Naive thymus-derived CD4-positive, alpha-beta T cell (primary cell): ENCODE data around the gene TATDN2. TPM values are rescaled to one million over a fixed set of nuclear protein-coding genes. Genes with fewer than 3 reads are reported as not detected.
A peak's percentile ranks its signal among the peaks of the same experiment; 100 is the strongest.

Experiments used
- ATAC-seq: fragments of 150-1000 bp; cut with Tn5 transposase; 2 replicates; pipeline ENCODE4 v1.10.0; 2021; ENCODE audit warnings: mild to moderate bottlenecking, moderate library complexity
- CTCF ChIA-PET: fragments of 350-600 bp; sonication (Branson Sonifier 250); formaldehyde crosslinking; loops from one replicate; lab custom pipeline; 2021; ENCODE audit warnings: antibody characterized with exemption; lab: Charles Lee
- POLR2A ChIA-PET: fragments of 350-600 bp; sonication (Branson Sonifier 250); formaldehyde crosslinking; loops from one replicate; lab custom pipeline; 2021; ENCODE audit warnings: antibody characterized with exemption, inconsistent platforms; lab: Charles Lee
- DNase-seq, 9 donors: peaks; one replicate each; pipeline versions ENCODE4 v3.0.0 to v3.0.0-alpha.2; 2020 to 2022; ENCODE audit warnings: mixed read lengths in 1 of 9
- H3K27ac ChIP-seq: one replicate; pipeline ENCODE4 v1.7.0; 2013; ENCODE audit warnings: mild to moderate bottlenecking, low read depth, low read length, moderate library complexity
- H3K27me3 ChIP-seq, 2 donors: one replicate each; pipeline ENCODE4 v1.7.0; 2013; ENCODE audit warnings: low read length in 2 of 2, mild to moderate bottlenecking in 2 of 2, moderate library complexity in 2 of 2; ENCODE audit not compliant: control insufficient read depth in 2 of 2, insufficient read depth in 2 of 2
- H3K36me3 ChIP-seq, 3 experiments: 1 replicate in 2 of 3; 2 replicates in 1 of 3; pipeline ENCODE4 v1.7.0; 2013; ENCODE audit warnings: low read length in 3 of 3, mild to moderate bottlenecking in 3 of 3, moderate library complexity in 1 of 3; ENCODE audit not compliant: insufficient read depth in 3 of 3, control insufficient read depth in 2 of 3
- H3K4me1 ChIP-seq, 2 donors: one replicate each; pipeline ENCODE4 v1.7.0; 2013; ENCODE audit warnings: low read length in 2 of 2, mild to moderate bottlenecking in 2 of 2, moderate library complexity in 1 of 2; ENCODE audit not compliant: control insufficient read depth in 2 of 2, insufficient read depth in 2 of 2
- H3K4me3 ChIP-seq: 2 replicates; pipeline ENCODE4 v1.7.0; 2013; ENCODE audit warnings: mild to moderate bottlenecking, low read length
- H3K9me3 ChIP-seq, 3 experiments: 1 replicate in 2 of 3; 2 replicates in 1 of 3; pipeline ENCODE4 v1.7.0; 2013; ENCODE audit warnings: low read length in 3 of 3; ENCODE audit not compliant: control insufficient read depth in 2 of 3
- H3K27ac Mint-ChIP-seq, 9 donors: one replicate each; pipeline ENCODE4 v1.8.0; 2020 to 2022; ENCODE audit warnings: mixed read lengths in 9 of 9, mild to moderate bottlenecking in 8 of 9, moderate library complexity in 5 of 9, inconsistent platforms in 2 of 9
- H3K27me3 Mint-ChIP-seq, 5 donors: one replicate each; pipeline ENCODE4 v1.8.0; 2021 to 2022; ENCODE audit warnings: mixed read lengths in 5 of 5, mild to moderate bottlenecking in 1 of 5
- H3K36me3 Mint-ChIP-seq, 5 donors: one replicate each; pipeline ENCODE4 v1.8.0; 2020 to 2022; ENCODE audit warnings: mixed read lengths in 5 of 5, mild to moderate bottlenecking in 3 of 5, inconsistent platforms in 1 of 5
- H3K4me1 Mint-ChIP-seq, 7 donors: one replicate each; pipeline ENCODE4 v1.8.0; 2020 to 2022; ENCODE audit warnings: mixed read lengths in 7 of 7, mild to moderate bottlenecking in 3 of 7, inconsistent platforms in 1 of 7
- H3K4me3 Mint-ChIP-seq, 10 donors: one replicate each; pipeline ENCODE4 v1.8.0; 2020 to 2022; ENCODE audit warnings: mild to moderate bottlenecking in 10 of 10, mixed read lengths in 10 of 10, moderate library complexity in 6 of 10, inconsistent platforms in 2 of 10
- H3K9me3 Mint-ChIP-seq, 11 donors: one replicate each; pipeline ENCODE4 v1.8.0; 2020 to 2022; ENCODE audit warnings: mixed read lengths in 11 of 11, mild to moderate bottlenecking in 4 of 11, inconsistent platforms in 1 of 11, moderate library complexity in 1 of 11
- intact Hi-C, 2 donors: fragments of 100-400 bp; cut with micrococcal nuclease; formaldehyde crosslinking; loops; one replicate each; pipeline ENCODE4 v1.15.1; 2023
- polyA plus RNA-seq, 2 donors: library from polyadenylated mRNA; unstranded; fragments of 300-500 nt; fragmentation: Illumina TruSeq; gene quantifications; one replicate each; pipeline ENCODE4 v1.2.3, GENCODE V29; 2021
- total RNA-seq, 6 experiments: library from RNA in 5 of 6; stranded (reverse) in 5 of 6; gene quantifications; 1 replicate in 5 of 6; 2 replicates in 1 of 6; pipeline ENCODE4 v1.2.3 and lab custom pipeline; 2021 to 2026

Gene TATDN2
- total and polyA plus RNA-seq, 7 experiments from 2014 or later = 12.9 to 88.8 (median 68.7) TPM

DNA sequence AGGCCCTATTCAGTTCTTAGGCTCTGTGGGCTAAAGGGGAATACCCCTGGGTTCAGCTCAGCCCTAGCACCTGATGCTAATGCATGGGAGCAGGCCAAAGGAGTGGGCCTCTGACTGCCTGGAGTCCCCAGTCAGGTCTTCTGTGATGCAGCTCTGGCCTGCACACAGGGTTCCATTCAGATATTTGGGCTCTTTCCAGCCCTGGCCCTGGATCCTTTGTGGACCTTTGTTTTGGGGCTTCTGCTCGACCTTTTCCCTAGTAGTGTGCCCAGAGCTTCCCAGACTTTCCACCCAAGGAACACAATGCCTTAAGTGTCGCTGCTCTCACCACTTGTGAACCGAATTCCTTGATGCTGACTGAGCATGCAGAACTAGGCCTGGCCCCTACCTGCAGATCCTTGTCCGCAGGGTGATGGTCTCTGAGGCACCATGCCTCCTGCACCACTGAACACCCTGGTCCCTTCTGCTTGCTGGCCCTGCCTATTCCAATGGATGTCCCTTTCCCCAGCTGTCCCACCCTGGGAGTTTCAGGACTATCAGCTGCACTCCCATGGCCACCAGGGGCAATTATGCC, 67.6 kb downstream of the TATDN2 start:
- H3K36me3 Mint-ChIP-seq = peaks cover 2 to 30% (median 7%) of the 10 kb centered on the region in 5 donors
- ChIA-PET POLR2A (interaction anchor here (0.6 kb wide), 1 partner anchor 275 kb away, joined by 3 read pairs; no protein-coding TSS in a partner anchor), CTCF (interaction anchor here (0.5 kb wide), 1 partner anchor 8 kb away, joined by 3 read pairs; no protein-coding TSS in a partner anchor)
- no peaks in the 10 kb centered on the region for H3K27me3 Mint-ChIP-seq
- ATAC-seq (no peak), DNase-seq (no peak)
- Histone ChIP-seq H3K4me3 (no peak overlapping the region), H3K4me1 (peaks cover 12 to 22% of the 10 kb centered on the region in 2 donors), H3K9me3 (no peaks in the 10 kb centered on the region), H3K27ac (peak overlapping the region; percentile 22), H3K36me3 (peaks cover 18 to 79% (median 40%) of the 10 kb centered on the region in 3 experiments), H3K27me3 (no peaks in the 10 kb centered on the region)
- H3K4me3 Mint-ChIP-seq = no peak overlapping the region
- H3K4me1 Mint-ChIP-seq = peaks cover 10 to 35% (median 27%) of the 10 kb centered on the region in 7 donors
- intact Hi-C loops = no loop called here
- peak overlapping the region in 1 of 9 donors; percentile 28 for H3K27ac Mint-ChIP-seq
- H3K9me3 Mint-ChIP-seq = no peaks in the 10 kb centered on the region

DNA sequence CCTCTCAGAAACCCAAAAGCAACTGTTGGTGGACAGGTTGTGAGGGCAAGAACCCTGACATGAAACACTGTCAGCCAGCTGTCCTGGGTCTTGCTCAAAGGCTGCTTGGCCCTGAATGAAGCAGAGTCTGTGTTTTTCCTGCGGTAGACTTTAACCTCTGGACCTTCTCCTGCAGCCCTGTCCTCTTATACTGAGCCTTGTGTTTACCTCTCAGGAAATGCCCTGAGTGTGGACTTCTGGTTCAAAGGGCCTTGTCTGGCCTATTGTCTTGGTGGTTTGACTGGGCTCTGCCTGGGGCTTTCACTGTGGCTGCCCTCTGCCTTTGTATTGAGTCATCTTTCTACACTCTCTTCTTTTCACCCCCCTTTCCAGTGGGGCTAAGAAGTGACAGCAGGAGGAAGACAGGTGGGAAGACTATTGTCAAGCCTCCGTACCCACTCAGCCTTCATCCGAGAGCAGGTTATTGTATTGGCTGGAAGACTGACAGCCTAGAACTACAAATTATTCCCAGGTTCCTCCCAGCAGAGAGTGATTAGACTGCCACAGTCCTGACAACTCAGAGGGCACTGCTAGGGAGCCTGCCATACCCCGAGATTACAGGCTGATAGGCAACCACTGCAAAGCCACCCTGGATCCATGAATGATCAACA, 69.2 kb downstream of the TATDN2 start:
- no peaks in the 10 kb centered on the region for H3K27me3 Mint-ChIP-seq
- peak overlapping the region in 2 of 10 donors; percentile 19 to 43 for H3K4me3 Mint-ChIP-seq
- peaks cover 0 to 21% (median 7%) of the 10 kb centered on the region in 5 donors for H3K36me3 Mint-ChIP-seq
- H3K9me3 Mint-ChIP-seq = no peaks in the 10 kb centered on the region
- CTCF ChIA-PET = no interaction called here
- Histone ChIP-seq H3K27me3 (no peaks in the 10 kb centered on the region), H3K4me1 (peaks cover 12 to 22% of the 10 kb centered on the region in 2 donors), H3K27ac (no peak overlapping the region), H3K4me3 (no peak overlapping the region), H3K9me3 (no peaks in the 10 kb centered on the region), H3K36me3 (peaks cover 8 to 65% (median 35%) of the 10 kb centered on the region in 3 experiments)
- H3K4me1 Mint-ChIP-seq = peaks cover 5 to 44% (median 34%) of the 10 kb centered on the region in 7 donors
- DNase-seq = no peak
- ATAC-seq = no peak
- POLR2A ChIA-PET = no interaction called here
- H3K27ac Mint-ChIP-seq = peak overlapping the region in 2 of 9 donors; percentile 12 to 56
- intact Hi-C loops = no loop called here

DNA sequence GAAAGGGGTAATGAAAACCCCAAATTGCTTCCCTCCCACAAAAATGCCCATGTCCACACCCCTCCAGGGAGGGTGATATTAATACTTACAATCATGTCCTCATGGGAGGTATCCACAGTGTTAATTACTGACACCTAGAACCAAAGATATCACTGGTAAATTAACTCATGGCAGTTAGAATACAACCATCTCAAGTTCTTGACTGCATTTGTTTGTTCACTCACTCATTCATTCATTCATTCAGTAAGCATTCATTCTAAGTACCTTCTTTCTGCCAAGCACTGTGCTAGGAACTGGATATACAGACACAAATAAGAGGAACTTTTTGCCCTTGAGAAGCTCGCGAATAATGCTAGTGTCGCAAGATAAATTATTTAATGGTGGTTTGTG, 69.7 kb downstream of the TATDN2 start:
- H3K4me1 Mint-ChIP-seq = peaks cover 5 to 44% (median 34%) of the 10 kb centered on the region in 7 donors
- H3K36me3 Mint-ChIP-seq = peaks cover 0 to 21% (median 7%) of the 10 kb centered on the region in 5 donors
- Histone ChIP-seq H3K27ac (no peak overlapping the region), H3K4me3 (no peak overlapping the region), H3K9me3 (no peaks in the 10 kb centered on the region), H3K27me3 (no peaks in the 10 kb centered on the region), H3K4me1 (peaks cover 12 to 22% of the 10 kb centered on the region in 2 donors), H3K36me3 (peaks cover 8 to 60% (median 30%) of the 10 kb centered on the region in 3 experiments)
- peak overlapping the region in 2 of 9 donors; percentile 67 to 71 for H3K27ac Mint-ChIP-seq
- DNase-seq (no peak), ATAC-seq (no peak)
- POLR2A ChIA-PET = no interaction called here
- H3K9me3 Mint-ChIP-seq = no peaks in the 10 kb centered on the region
- CTCF ChIA-PET = no interaction called here
- intact Hi-C loops = no loop called here
- H3K27me3 Mint-ChIP-seq = no peaks in the 10 kb centered on the region
- peak overlapping the region in 6 of 10 donors; percentile 33 to 63 (median 50) for H3K4me3 Mint-ChIP-seq

DNA sequence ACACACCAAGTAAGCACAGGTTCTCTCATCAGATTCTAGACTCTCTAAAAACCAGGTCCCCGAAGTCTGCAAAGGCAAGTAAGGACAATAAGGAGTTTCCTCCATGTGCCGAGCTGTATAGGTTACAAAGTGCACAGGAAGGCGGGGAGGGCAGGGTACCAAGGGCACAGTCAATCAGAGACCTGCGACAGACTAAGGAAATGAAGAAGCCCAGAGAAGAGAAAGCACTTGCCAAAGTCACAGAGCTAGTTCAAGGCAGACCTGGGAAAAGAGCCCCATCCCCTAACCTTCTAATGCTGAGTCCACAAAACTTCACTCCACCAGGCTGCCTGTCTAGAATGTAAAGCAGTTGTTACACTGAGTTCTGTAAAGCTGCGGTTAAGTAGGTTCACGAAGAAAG, 71.0 kb downstream of the TATDN2 start:
- DNase-seq (no peak), ATAC-seq (no peak)
- H3K27ac Mint-ChIP-seq = peak overlapping the region in 8 of 9 donors; percentile 62 to 88 (median 74)
- intact Hi-C loops = no loop called here
- peak overlapping the region; percentile 65 to 97 (median 78) for H3K4me3 Mint-ChIP-seq
- ChIA-PET POLR2A (no interaction called here), CTCF (no interaction called here)
- Histone ChIP-seq H3K36me3 (peaks cover 6 to 47% (median 25%) of the 10 kb centered on the region in 3 experiments), H3K4me1 (peaks cover 12 to 22% of the 10 kb centered on the region in 2 donors), H3K27me3 (no peaks in the 10 kb centered on the region), H3K9me3 (no peaks in the 10 kb centered on the region), H3K27ac (peak overlapping the region; percentile 94), H3K4me3 (no peak overlapping the region)
- H3K36me3 Mint-ChIP-seq = peaks cover 0 to 15% (median 4%) of the 10 kb centered on the region in 5 donors
- peaks cover 0 to 1% (median 0%) of the 10 kb centered on the region in 5 donors for H3K27me3 Mint-ChIP-seq
- peaks cover 5 to 44% (median 30%) of the 10 kb centered on the region in 7 donors for H3K4me1 Mint-ChIP-seq
- no peaks in the 10 kb centered on the region for H3K9me3 Mint-ChIP-seq

DNA sequence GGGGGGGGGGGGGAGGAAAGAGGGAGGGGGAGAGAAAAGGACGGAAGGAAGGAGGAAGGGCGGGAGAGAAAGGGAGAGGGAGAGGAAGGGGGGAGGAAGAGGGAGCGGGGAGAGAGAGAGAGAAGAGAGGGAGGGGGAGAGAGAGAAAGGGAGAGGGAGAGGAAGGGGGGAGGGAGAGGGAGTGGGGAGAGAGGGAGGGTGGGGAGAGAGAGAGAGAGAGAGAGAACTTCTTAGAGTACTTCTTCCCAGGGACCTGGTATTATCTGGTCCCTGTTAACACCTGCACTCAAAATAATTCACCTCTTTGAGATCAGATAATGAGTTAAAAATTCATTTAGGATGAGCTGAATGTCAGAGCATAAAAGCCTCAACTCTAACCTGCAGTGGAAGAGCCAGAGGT, 71.5 kb downstream of the TATDN2 start:
- intact Hi-C loops = loop anchor here (2.0 to 10.0 kb wide), 6 partner anchors 58 to 965 kb away; partner anchors contain the start of genes RPUSD3 (in 1 of the 2) and TATDN2 (in 1 of the 2)

DNA sequence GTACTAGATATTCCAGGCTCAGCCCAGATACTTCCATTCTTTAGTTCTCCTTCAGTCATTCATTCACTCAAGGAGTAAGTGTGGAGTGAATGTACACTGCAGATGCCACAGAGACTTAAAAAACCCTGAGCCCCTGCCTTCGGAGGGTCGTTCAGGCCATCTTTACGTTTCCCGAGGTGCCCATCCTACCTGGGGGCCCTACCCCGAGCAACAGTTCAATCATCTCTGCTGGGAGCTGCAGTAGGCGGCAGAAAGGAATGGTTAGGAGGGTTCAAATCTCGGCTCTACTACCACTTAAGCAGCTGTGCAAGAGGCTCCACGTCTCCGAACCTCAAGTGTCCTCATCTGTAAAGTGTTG, 72.0 kb downstream of the TATDN2 start:
- H3K27ac ChIP-seq = peak overlapping the region; percentile 94
- no peaks in the 10 kb centered on the region for H3K9me3 ChIP-seq
- H3K36me3 Mint-ChIP-seq = peaks cover 0 to 8% (median 0%) of the 10 kb centered on the region in 5 donors
- H3K4me3 ChIP-seq = peak overlapping the region; percentile 96
- peaks cover 5 to 44% (median 30%) of the 10 kb centered on the region in 7 donors for H3K4me1 Mint-ChIP-seq
- no peak for ATAC-seq
- no peak for DNase-seq
- peak overlapping the region; percentile 85 to 97 (median 92) for H3K4me3 Mint-ChIP-seq
- peaks cover 0 to 11% (median 0%) of the 10 kb centered on the region in 5 donors for H3K27me3 Mint-ChIP-seq
- H3K9me3 Mint-ChIP-seq = no peaks in the 10 kb centered on the region
- ChIA-PET CTCF (interaction anchor here (0.8 to 1.2 kb wide), 2 partner anchors 134 to 418 kb away, joined by 3 read pairs; no protein-coding TSS in a partner anchor), POLR2A (interaction anchor here (0.6 to 3.2 kb wide), 14 partner anchors 8 to 1483 kb away, joined by 3 to 21 read pairs (median 4); partner anchors contain the start of genes CRELD1, OGG1, PRRT3 and TATDN2)
- peaks cover 12 to 22% of the 10 kb centered on the region in 2 donors for H3K4me1 ChIP-seq
- no peaks in the 10 kb centered on the region for H3K27me3 ChIP-seq
- intact Hi-C loops = loop anchor here (2.0 to 10.0 kb wide), 6 partner anchors 58 to 965 kb away; partner anchors contain the start of genes RPUSD3 (in 1 of the 2) and TATDN2 (in 1 of the 2)
- H3K36me3 ChIP-seq = peaks cover 0 to 37% (median 16%) of the 10 kb centered on the region in 3 experiments
- H3K27ac Mint-ChIP-seq = peak overlapping the region; percentile 84 to 98 (median 93)

More for the DNA sequence above, 71.5 kb downstream of the TATDN2 start:
- no peak for DNase-seq
- Mint-ChIP-seq H3K27me3 (peaks cover 0 to 7% (median 0%) of the 10 kb centered on the region in 5 donors), H3K36me3 (peaks cover 0 to 10% (median 0%) of the 10 kb centered on the region in 5 donors), H3K4me3 (peak overlapping the region; percentile 85 to 97 (median 92)), H3K4me1 (peaks cover 5 to 44% (median 30%) of the 10 kb centered on the region in 7 donors), H3K27ac (peak overlapping the region; percentile 84 to 98 (median 93)), H3K9me3 (no peaks in the 10 kb centered on the region)
- peaks cover under 1 to 41% (median 19%) of the 10 kb centered on the region in 3 experiments for H3K36me3 ChIP-seq
- peak overlapping the region; percentile 96 for H3K4me3 ChIP-seq
- no peaks in the 10 kb centered on the region for H3K9me3 ChIP-seq
- H3K4me1 ChIP-seq = peaks cover 12 to 22% of the 10 kb centered on the region in 2 donors
- CTCF ChIA-PET = interaction anchor here (1.2 kb wide), 1 partner anchor 133 kb away, joined by 3 read pairs; no protein-coding TSS in a partner anchor
- H3K27me3 ChIP-seq = no peaks in the 10 kb centered on the region
- peak overlapping the region; percentile 94 for H3K27ac ChIP-seq
- ATAC-seq = no peak
- POLR2A ChIA-PET = interaction anchor here (1.0 to 3.2 kb wide), 5 partner anchors 14 to 429 kb away, joined by 3 to 21 read pairs (median 6); partner anchors contain the start of genes CRELD1 and TATDN2
